K562 (cell line): ENCODE measurements around the gene AASS.

Experiments
- CHCHD3 ChIP-seq: fragments of 250-450 bp; sonication (Bioruptor Pico); IDR thresholded peaks from 2 replicates; pipeline ENCODE4 v2.1.2; 2022; ENCODE audit warnings: mild to moderate bottlenecking
- POLR2A ChIP-seq: fragments of 450-650 bp; conservative IDR thresholded peaks from 2 replicates; pipeline ENCODE4 v1.6.1; 2016
- SMARCA5 ChIP-seq: fragments of 450-650 bp; IDR thresholded peaks from 2 replicates; pipeline ENCODE4 v1.6.1; 2016
- TEAD2 ChIP-seq: fragments of 450-650 bp; IDR thresholded peaks from 2 replicates; pipeline ENCODE4 v1.6.1; 2016; ENCODE audit warnings: missing genetic modification characterization, control low read depth, missing compliant biosample characterization
- TRIM24 ChIP-seq, 2 experiments: fragments of 450-650 bp; IDR thresholded peaks; 2 replicates each; pipeline ENCODE4 v1.6.1; 2016
- U2AF2 ChIP-seq: fragments of 200-400 bp; formaldehyde crosslinking; optimal IDR thresholded peaks from 2 replicates; pipeline ENCODE3; 2017; ENCODE audit warnings: low read depth, mild to moderate bottlenecking, low read length
- ZKSCAN1 ChIP-seq: fragments of 150-350 bp; IDR thresholded peaks from 2 replicates; pipeline ENCODE4 v1.6.1; 2016; ENCODE audit warnings: low read depth, low read length
- ZNF444 ChIP-seq: fragments of 250-450 bp; sonication (Bioruptor Pico); IDR thresholded peaks from 2 replicates; pipeline ENCODE4 v1.4.0; 2020; ENCODE audit warnings: mild to moderate bottlenecking, moderate library complexity

GRCh38 chr7:122136078-122136477 lies 8.0 kb downstream of the AASS start:
- TF ChIP-seq CHCHD3 (no peak), TEAD2 (no peak), ZKSCAN1 (no peak), ZNF444 (no peak), POLR2A (no peak), U2AF2 (no peak), SMARCA5 (no peak), TRIM24 (IDR thresholded peaks at IDR 0.05) (no peak)
